ENCODE results near the gene AFDN. TPM values are rescaled to one million over a fixed set of nuclear protein-coding genes. Genes with fewer than 3 reads are reported as not detected.

AFDN gene
- total RNA-seq, 1 donor from 2014 or later: 109 TPM

DNA sequence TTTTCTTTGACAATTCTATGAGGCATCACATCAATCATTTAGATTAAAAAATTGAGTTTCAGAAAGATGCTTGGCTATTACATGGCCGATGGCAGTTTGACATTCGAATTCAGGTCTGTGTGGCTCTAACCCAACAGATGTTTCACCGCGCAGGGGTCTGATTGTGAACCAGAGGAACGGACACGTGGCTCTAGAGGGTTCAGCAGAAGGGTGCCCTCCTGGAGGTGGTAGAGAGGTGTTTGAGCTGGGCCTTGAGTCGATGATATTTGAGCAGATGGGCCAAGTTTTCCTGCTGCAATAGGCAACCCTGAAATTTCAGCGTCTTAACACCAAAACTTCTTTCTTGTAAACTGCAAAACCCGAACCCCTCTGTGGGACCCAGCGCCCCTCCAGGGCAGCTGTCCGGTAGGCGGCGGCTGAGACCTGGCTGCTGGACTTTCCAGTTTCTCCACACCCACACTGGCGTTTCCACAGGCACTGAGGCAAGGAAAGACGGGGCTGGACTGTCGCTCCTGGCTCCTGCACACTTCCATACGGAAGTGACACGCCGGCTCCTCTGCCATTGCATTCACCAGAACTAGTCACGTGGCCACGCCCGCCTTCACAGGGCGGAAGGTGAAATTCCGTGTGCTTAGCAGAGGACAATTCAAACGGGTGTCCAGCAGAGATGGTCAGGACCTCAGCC lies 11.3 kb upstream of the AFDN start:
- no peak overlapping the region for H3K4me3 ChIP-seq (ENCODE audit: low read depth, low read length)
- DNase-seq (ENCODE audit: low read depth): no peak
- TF ChIP-seq CTCF (conservative IDR thresholded peaks at IDR 0.05; ENCODE audit: low read depth, low read length): no peak

DNA sequence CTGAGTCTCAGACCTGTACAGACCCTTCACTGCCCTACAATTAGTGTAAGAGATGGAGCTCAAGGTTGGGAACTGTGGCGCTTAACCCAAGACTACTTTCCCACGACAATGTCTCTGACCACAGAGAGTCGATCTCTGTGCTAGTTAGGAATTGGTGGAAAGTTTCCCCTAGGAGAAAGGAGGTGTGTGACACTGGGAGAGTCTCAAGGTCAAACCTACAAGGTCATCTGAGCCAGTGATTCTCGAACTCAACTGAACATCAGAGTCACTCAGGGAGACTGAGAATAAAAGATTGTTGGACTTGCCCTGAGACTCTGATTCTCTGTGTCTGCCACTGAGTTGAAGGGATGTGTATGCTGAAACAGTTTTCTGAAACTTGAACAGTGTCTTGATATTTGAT lies 9.7 kb upstream of the AFDN start:
- TF ChIP-seq CTCF (conservative IDR thresholded peaks at IDR 0.05; ENCODE audit: low read depth, low read length): no peak
- no peak overlapping the region for H3K4me3 ChIP-seq (ENCODE audit: low read depth, low read length)
- DNase-seq (ENCODE audit: low read depth): no peak

DNA sequence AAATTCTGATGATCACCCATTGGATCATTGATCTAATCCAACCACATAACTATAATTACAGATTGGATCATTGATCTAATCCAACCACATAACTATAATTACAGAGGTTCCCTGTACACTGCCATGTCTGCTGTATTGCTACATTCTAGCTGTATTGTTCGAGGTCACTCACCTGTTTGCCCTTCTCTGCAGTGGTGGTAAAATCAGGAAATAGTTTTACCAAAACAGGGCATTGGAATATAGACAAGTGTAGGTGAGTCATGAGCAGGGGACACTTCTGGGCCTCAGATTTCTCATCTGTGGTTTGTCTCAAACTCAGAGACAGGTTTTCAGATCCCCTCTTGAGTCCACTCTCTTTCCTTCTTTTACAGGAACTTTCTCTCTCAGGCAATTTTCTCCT lies 9.0 kb upstream of the AFDN start:
- no peak overlapping the region for H3K4me3 ChIP-seq (ENCODE audit: low read depth, low read length)
- TF ChIP-seq CTCF (conservative IDR thresholded peaks at IDR 0.05; ENCODE audit: low read depth, low read length): no peak
- DNase-seq (ENCODE audit: low read depth): no peak

DNA sequence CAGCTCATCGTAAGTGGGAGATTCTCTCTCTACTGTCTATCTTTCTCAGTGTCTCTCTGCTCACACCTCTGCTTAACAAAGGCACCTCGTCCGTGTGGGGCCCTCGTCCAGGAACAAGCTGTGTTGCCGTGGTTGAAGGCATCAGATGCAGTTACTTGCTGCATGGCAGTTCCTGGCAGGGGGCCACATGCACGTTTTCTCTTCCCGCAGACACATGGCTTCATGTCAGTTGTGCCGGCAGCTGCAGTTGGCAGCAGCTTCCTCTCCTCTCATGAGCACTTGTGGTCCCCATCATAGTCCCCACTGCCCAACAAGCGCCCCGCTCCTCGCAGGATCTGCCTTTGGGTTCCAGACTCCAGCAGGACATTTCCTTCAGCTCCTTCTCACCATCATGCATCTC lies 7.1 kb upstream of the AFDN start:
- TF ChIP-seq CTCF (conservative IDR thresholded peaks at IDR 0.05; ENCODE audit: low read depth, low read length): no peak
- DNase-seq (ENCODE audit: low read depth): no peak
- no peak overlapping the region for H3K4me3 ChIP-seq (ENCODE audit: low read depth, low read length)

GRCh38 chr6:167820681-167821080 lies 6.0 kb upstream of the AFDN start:
- no peak for TF ChIP-seq CTCF (conservative IDR thresholded peaks at IDR 0.05; ENCODE audit: low read depth, low read length)

DNA sequence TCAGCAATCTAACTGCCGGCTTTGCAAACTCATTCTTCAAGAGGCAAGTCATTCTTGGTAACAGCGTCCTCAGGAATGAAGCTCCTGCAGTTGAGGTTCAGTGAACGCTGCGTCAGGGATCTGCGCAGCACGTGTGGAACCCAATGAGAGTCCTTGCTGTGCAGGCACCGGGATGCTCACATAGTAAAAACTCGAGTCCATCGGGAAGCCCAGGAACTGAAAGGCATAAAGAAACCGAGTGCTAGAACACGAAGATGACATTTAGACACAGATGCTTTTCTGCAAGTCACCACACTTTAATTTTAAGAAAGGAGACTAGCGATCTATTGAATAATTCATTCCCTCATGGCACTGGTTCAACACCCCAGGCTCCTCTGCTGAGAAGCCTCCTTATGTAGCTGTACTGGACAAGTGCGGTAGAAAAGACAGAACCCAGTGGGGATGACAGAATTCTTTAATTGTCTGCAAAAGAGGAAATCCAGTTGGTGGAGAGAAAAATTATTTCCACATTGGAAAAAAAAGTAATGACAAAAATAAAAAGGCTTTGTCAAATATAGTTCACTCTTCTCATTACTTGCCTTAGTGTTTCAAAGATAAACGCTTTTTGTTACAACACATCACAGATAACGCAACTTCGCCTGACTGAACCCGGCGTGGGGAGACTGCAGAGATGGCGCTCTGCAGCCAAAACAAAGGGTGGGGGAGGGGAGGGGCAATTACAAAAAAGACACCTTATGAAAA lies 1.9 kb upstream of the AFDN start:
- TF ChIP-seq CTCF (conservative IDR thresholded peaks at IDR 0.05; ENCODE audit: low read depth, low read length): no peak
- no peak for DNase-seq (ENCODE audit: low read depth)
- no peak overlapping the region for H3K4me3 ChIP-seq (ENCODE audit: low read depth, low read length)

More at GRCh38 chr6:167820681-167821080, 6.0 kb upstream of the AFDN start:
- no peak overlapping the region for H3K4me3 ChIP-seq (ENCODE audit: low read depth, low read length)
- no peak for DNase-seq (ENCODE audit: low read depth)
